NCI-H2227 treated with DMSO at 0.1 percent for 48 hours (cell line): Measurements from ENCODE around the gene SCAP.
"Not testable (repeated sequence)": the region's sequence is repeated elsewhere in the genome, so short reads cannot be mapped to it uniquely, and the experiment has no call there.

Experiments used
- DNase-seq: peaks from one replicate; lab custom pipeline; 2025; lab: John Stamatoyannopoulos, UW

Gene SCAP

DNA sequence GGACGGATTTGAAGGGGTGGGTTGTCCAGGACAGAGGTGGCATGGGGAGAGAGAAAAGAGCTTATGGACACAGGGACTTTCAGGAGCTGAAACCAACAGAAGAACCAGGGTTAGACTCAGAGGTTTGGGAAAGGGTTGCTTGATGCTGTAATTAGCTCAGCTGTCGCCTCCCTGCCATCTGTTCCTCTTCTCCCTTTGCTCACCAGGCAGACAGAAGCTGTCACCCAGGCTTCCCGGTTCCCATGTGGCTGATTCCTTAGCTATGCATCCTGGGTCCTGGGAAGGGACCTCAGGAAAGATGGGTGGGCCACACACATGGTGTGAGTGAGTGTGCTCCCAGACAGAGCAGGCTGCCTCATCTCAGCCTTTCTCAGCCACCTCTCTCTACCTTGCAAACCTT lies 80.9 kb downstream of the SCAP start:
- no peak for DNase-seq

GRCh38 chr3:47394140-47394870 lies 81.4 kb downstream of the SCAP start:
- no peak for DNase-seq

GRCh38 chr3:47392933-47393332 lies 82.8 kb downstream of the SCAP start:
- DNase-seq = no peak

DNA sequence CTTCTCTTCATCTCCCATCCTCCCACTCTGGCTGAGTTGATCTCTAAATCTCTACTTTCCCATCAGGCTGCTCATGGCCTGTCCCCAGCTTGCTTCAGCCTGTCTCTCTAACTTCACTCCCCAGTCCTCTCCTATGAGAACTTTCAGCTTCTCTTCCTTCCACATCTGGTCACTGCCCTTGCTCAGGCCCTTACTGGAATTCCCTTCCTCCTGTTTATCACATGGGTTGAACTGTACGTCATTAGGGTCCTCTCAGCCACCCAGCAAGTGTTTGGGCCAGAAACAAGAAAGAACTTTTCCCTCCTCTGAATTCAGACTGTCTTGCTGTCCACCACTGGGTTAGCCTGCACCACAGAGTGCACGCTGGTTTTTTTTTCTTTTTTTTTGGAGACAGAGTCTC lies 89.9 kb downstream of the SCAP start:
- no peak for DNase-seq

DNA sequence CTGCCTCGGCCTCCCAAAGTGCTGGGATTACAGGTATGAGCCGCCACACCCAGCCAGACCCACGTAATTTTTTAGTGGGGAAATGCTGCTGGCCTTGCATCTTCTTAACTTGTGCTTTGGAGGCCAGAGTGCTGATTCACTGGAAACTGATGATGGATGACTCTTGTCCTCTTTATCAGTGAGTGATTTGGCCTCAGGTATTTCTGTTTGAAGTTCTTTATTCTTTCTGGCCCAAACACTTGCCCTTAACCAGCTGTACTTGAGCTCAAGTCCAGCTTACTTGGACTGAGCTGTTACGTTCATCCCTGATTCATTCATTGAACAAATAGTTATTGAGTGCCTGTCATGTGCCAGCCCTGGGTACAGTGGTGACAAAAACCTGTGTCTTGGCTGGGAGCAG lies 90.7 kb downstream of the SCAP start:
- DNase-seq = no peak

- no peak for DNase-seq
These were observed 91.3 kb downstream of the SCAP start for GRCh38 chr3:47384425-47384824.

DNA sequence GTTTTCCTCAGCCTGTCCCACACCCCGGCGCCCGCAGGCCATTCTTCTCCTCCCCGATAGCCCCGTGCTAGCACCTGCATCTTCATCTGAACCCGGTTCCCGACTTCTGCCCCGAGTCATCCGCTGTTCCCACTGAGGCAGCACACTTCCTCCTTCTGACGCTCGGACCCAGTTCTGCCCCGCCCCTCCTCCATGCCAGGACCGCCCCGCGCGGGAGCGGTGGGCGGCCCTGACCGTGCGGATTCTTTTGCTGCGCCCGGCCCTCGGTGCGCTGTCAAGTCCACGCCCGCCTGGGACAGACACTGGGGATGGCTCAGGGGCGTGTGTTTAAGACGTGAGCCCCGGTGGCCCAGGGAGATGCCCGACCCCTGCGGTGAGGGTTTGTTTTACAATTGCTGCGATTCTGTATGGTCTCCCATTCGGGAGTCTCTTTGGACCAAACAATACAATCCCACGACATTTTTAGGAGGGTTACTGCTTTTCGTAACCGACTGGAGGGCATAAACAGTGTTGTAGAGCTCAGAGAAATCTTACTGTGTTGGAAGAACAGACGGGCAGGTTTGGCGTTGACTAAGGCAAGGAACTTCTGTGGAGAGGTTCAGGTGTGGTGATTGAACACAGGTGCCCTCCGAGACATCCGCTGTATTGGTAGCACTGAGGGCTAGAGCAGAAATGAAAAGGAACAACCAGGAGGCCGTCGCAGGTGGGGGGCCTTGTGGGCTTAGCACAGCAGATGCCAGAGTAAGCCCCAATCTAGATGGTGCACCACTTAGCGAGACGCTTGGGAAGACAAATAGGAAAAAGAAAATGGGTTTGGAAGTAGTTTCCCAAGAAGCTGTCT lies 94.2 kb downstream of the SCAP start:
- DNase-seq = peak; percentile 71

GRCh38 chr3:47380601-47381316 lies 95.0 kb downstream of the SCAP start, which contains the start of gene PTPN23:
Gene PTPN23 (plus strand): TSS chr3:47381021. CDS start chr3:47381097, 76 bp downstream.
- DNase-seq = peak; percentile 97

DNA sequence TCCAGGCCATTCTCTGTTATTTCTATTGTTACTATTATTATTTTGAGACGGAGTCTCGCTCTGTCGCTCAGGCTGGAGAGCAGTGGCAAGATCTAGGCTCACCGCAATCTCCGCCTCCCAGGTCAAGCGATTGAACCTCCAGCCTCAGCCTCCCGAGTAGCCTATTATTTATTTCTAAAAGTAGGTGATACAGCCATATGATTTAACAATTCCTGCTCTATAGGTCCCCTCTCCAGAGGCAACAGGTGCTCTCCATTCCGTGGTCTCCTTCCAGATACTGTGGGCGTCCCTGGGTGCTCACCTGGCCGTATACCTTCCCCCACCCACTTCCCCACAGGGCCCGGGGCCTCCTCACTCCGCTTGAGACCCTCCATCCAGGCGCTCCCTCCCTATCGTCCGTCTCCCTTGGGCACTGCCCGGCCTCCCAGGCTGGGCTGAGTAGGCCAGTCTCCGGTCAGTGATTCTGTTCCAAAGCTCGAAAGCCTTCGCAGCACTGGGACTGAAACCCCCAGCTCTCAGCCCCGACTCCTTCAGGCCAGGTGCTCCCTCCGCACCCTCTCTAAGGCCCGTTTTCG lies 95.6 kb downstream of the SCAP start:
- DNase-seq = no peak

DNA sequence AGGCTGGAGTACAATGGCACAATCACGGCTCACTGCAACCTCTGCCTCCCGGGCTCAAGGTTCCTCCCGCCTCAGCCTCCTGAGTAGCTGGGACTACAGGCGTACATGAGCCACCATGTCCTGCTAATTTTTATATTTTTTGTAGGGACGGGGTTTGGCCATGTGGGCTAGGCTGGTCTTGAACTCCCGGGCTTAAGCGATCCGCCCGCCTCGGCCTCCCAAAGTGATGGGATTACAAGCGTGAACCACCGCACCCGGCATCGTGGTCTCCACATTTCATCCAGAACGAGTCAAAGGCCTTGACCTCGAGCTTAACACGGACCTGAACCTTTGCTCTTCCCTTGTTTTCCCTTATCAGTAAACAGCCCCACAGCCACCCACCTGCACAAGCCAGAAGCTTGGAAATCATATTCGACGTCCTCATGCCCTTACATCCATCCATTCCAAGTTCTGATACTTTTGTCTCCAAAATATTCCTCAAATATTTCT lies 96.3 kb downstream of the SCAP start:
- no peak for DNase-seq

- DNase-seq = no peak
These were observed 96.9 kb downstream of the SCAP start for GRCh38 chr3:47378869-47379268.

GRCh38 chr3:47377186-47377585 lies 98.6 kb downstream of the SCAP start:
- no peak for DNase-seq

- DNase-seq = no peak
These were observed 99.3 kb downstream of the SCAP start for GRCh38 chr3:47376393-47376792.

GRCh38 chr3:47374587-47374986 lies 101.2 kb downstream of the SCAP start:
- DNase-seq = no peak

DNA sequence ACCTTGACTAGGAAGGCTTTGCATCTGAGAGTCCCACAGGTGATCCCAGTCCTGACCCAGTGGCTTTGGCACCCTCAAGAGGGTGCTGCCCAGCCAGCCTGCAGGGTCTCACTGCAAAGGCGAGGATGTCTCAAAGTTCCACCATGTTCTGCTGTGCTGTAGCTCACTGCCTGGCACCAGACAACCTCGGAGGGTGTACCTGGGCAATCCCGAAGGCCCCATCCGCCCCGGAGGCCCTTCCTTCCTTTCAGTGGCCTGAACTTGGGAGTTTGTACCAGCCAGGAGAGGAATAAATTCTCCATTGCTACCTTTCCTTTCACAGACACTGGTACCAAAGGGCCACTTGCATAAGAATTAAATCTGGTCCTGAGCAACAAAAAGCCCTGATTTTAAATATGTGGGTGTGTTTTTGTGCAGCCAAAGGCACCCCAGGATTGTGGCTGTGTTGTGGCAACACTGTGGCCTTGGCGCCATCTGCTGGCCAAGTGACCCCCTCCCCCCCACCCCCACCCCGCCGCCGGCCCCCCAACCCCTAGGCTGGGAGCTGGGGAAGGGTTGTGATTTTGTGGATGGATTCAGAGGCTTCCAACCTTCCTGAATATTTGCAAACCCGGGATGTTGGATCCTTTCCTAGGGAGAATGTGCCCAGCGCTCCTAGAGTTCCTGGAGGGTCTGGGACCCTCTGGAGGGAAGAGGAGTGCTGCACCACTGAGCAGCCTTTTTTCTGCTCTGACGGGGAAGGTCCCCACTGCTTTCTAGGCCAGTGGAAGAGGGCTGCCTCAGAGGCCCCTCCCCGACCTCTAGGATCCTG lies 104.6 kb downstream of the SCAP start:
- DNase-seq = no peak

DNA sequence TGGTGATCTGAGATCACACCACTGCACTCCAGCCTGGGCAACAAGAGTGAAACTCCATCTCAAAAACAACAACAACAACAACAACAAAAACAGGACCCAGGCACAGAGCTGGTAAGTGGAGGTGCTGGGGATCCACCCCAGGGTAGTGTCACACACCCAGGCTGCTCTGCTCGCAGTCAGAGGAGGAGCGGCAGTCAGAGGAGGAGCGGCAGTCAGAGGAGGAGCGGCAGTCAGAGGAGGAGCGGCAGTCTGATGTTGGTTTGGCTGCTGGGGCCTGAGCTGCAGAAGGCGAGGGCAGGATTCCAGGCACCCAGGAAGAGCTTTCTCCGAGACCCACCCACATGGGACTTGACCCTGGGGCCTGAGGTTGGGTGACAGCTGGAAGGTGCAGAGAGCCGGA lies 105.7 kb downstream of the SCAP start:
- DNase-seq = not testable (repeated sequence)

GRCh38 chr3:47367631-47368030 lies 108.1 kb downstream of the SCAP start:
- DNase-seq = no peak

DNA sequence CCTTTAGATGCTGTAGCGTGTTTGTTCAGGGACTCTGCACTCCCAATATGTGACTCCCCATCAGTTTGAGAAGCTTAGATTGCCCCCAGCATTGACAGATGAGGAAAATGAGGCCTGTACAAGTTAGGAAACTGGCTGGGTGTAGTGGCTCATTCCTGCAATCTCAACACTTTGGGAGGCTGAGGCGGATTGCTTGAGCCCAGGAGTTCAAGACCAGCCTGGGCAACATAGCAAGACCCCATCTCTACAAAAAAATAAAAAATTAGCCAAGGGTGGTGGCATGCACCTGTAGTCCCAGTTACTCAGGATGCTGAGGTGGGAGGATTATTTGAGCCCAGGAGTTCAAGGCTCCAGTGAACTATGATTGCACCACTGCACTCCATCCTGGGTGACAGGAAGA lies 108.9 kb downstream of the SCAP start:
- DNase-seq = no peak

GRCh38 chr3:47365213-47366153 lies 110.3 kb downstream of the SCAP start:
- DNase-seq = no peak
